GM21381 (cell line): ENCODE data around the gene ISLR2.
A peak's percentile ranks its signal among the peaks of the same experiment; 100 is the strongest.
"Not testable (repeated sequence)": the region's sequence is repeated elsewhere in the genome, so short reads cannot be mapped to it uniquely, and the experiment has no call there.

ENCODE experiments used
- ATAC-seq: cut with Tn5 transposase; IDR thresholded peaks from one replicate; pipeline ENCODE4 v1.9.1; 2021; ENCODE audit warnings: mild to moderate bottlenecking, moderate library complexity; ENCODE audit not compliant: unreplicated experiment

Gene ISLR2

GRCh38 chr15:74155766-74156417 is 25.5 kb downstream of the ISLR2 start:
- no peak for ATAC-seq

- no peak for ATAC-seq
Observed at GRCh38 chr15:74156678-74157411, 26.5 kb downstream of the ISLR2 start.

GRCh38 chr15:74157868-74158827 is 27.8 kb downstream of the ISLR2 start:
- ATAC-seq = no peak

- ATAC-seq = peak; percentile 68
Observed at GRCh38 chr15:74158855-74159650, 28.7 kb downstream of the ISLR2 start.

GRCh38 chr15:74159773-74160172 is 29.4 kb downstream of the ISLR2 start:
- no peak for ATAC-seq

- ATAC-seq = not testable (repeated sequence)
Observed at GRCh38 chr15:74160390-74160789, 30.0 kb downstream of the ISLR2 start.

- not testable (repeated sequence) for ATAC-seq
Observed at GRCh38 chr15:74162195-74162536, 31.8 kb downstream of the ISLR2 start.

- no peak for ATAC-seq
Observed at GRCh38 chr15:74165461-74165860, 35.1 kb downstream of the ISLR2 start.

GRCh38 chr15:74167891-74168331 is 37.5 kb downstream of the ISLR2 start:
- no peak for ATAC-seq

GRCh38 chr15:74168711-74169126 is 38.3 kb downstream of the ISLR2 start:
- ATAC-seq = no peak

GRCh38 chr15:74170071-74170844 is 39.9 kb downstream of the ISLR2 start:
- no peak for ATAC-seq

GRCh38 chr15:74170875-74171578 is 40.6 kb downstream of the ISLR2 start:
- ATAC-seq = no peak

- no peak for ATAC-seq
Observed at GRCh38 chr15:74171965-74172541, 41.7 kb downstream of the ISLR2 start.

- no peak for ATAC-seq
Observed at GRCh38 chr15:74172701-74173379, 42.5 kb downstream of the ISLR2 start.

- no peak for ATAC-seq
Observed at GRCh38 chr15:74173380-74174218, 43.2 kb downstream of the ISLR2 start, which contains the start of gene ISLR. Gene ISLR, plus strand, starts transcription at chr15:74173710. Its CDS starts 1,149 bp downstream, at chr15:74174859.

- ATAC-seq = no peak
Observed at GRCh38 chr15:74174219-74174957, 44.0 kb downstream of the ISLR2 start.

GRCh38 chr15:74174958-74175253 is 44.5 kb downstream of the ISLR2 start:
- ATAC-seq = no peak
